Coronary artery (tissue), 2 donors: ENCODE data around the gene TFF3.

Source experiments
- DNase-seq: peaks from one replicate; pipeline ENCODE4 v3.0.0-alpha.2; 2017; ENCODE audit warnings: low spot score
- H3K27ac ChIP-seq, 2 donors: fragments of 200-600 bp; sonication (generic); one replicate each; pipeline ENCODE4 v1.5.1; 2016 to 2019
- H3K4me3 ChIP-seq: fragments of 200-600 bp; sonication (generic); 2 replicates; pipeline ENCODE4 v1.5.1; 2016; ENCODE audit warnings: mild to moderate bottlenecking, moderate library complexity
- TF ChIP-seq, protein P1 (sequence below): fragments of 200-600 bp; sonication (generic); IDR thresholded peaks from one replicate; pipeline ENCODE4 v1.5.1; 2019; ENCODE audit warnings: antibody characterized with exemption

Gene TFF3

DNA sequence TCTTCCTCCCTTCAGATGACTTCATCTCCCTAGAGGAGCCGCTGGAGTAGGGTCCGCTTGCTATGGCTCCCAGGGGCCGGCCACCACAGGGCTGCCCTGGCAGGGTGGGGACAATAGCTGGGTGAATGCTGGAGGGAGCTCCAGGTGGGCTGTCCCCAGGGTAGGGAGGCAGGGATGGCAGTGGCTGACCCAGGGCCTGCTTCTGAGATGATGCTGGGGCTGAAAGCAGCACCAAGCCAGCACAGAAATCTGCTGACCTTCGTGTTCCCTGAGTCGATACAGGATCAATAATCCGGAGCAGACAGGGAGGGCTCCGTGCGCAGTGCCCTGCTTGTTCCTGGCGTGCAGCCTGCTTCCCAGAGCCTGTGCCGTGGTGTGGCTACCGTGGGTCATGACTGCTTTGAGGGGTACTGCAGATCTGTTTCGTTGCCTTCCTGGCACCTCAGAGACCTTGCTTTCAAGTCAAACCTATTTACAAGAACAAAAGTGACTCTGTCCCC is 34.0 kb downstream of the TFF3 start:
- Histone ChIP-seq H3K27ac (no peak overlapping the region), H3K4me3 (no peak overlapping the region)
- TF ChIP-seq, protein P1, sequence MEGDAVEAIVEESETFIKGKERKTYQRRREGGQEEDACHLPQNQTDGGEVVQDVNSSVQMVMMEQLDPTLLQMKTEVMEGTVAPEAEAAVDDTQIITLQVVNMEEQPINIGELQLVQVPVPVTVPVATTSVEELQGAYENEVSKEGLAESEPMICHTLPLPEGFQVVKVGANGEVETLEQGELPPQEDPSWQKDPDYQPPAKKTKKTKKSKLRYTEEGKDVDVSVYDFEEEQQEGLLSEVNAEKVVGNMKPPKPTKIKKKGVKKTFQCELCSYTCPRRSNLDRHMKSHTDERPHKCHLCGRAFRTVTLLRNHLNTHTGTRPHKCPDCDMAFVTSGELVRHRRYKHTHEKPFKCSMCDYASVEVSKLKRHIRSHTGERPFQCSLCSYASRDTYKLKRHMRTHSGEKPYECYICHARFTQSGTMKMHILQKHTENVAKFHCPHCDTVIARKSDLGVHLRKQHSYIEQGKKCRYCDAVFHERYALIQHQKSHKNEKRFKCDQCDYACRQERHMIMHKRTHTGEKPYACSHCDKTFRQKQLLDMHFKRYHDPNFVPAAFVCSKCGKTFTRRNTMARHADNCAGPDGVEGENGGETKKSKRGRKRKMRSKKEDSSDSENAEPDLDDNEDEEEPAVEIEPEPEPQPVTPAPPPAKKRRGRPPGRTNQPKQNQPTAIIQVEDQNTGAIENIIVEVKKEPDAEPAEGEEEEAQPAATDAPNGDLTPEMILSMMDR = no peak
- DNase-seq = no peak

DNA sequence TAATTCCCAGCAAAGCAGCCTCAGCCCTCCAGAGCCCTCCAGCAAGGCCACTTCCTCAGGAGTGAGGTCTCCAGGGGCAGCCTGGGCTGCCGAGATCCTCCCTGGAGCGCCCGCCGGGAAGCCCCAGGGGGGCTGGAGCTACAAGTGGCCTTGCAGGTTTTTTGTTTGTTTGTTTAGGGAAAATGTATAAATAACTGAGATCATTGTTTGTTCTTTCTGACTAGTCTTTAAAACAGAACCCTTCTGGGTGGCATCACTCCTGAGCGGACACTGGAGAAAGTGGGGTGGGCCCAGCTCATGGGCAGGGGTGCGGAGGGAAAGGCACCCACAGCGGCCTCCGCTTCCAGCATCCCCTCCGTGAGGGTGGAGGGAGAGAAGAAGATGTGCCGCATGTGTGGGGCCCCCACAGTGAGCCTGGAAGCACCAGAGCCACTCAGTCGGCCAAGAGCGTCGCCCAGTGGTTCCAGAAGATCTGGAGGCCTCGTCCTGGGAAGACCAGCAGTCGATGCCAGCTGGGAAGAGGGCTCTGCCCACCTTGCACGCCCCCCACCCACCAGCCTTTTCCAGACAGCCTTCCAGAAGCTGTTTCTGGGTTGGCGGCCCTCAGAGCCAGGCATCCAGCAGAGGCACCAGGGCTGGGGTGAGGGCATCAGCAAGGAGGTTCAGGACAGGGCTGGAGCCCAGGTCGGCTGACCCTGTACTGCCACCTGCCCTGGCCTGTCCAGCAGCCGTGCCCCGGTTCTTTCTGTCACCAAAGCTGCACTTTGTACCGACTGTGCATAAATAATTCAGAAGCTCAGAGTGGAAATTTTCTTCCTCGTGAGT is 34.6 kb downstream of the TFF3 start:
- DNase-seq = no peak
- no peak overlapping the region for H3K27ac ChIP-seq
- no peak overlapping the region for H3K4me3 ChIP-seq
- TF ChIP-seq, protein P1 = no peak

DNA sequence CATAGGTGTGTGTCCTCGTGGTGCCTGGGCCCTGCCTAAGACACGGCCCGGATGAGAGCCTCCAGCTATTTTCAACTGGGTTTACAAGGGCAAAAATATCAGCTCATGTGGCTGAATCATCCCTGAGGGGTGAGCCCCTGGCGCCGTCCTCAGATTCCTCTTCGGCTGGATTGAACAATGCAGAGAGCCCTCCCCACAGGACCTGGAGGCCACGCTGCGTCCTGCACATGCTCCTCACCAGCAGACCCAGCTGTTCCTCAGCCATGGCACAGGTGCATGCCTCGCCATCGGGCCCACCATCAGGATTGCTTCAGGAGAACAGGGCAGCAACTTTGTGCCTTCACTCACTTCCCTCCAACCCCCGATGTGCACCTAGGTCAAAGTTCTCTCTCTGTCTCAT is 35.3 kb downstream of the TFF3 start:
- TF ChIP-seq, protein P1 = no peak
- H3K27ac ChIP-seq = no peak overlapping the region
- no peak overlapping the region for H3K4me3 ChIP-seq
- no peak for DNase-seq

DNA sequence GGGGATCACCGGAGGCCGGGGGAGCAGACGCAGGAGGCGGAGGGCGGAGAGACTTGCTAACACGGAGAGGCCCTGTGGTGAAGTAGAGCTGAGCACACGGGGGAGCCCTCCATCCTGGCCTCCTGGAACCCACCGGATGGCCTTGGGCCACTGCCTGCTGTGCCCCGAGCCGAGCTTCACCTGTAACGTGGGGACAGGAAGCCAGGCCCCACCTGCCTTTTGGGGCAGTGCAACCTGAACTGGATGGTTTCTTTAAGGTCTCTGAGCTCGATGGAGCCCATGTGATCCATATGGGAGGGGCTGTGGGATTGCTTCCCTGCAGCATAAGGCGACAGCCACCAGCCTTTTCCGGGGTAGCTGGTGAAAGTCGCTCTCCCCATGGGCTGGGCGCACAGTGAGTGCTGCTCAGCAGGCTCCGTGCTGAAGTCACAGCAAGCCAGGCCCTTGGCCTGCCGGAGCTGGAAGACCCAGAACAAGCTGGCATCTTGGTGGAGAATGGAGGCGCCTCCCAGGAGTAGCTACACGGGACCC is 35.8 kb downstream of the TFF3 start:
- no peak overlapping the region for H3K4me3 ChIP-seq
- DNase-seq = no peak
- TF ChIP-seq, protein P1 = no peak
- H3K27ac ChIP-seq = no peak overlapping the region

DNA sequence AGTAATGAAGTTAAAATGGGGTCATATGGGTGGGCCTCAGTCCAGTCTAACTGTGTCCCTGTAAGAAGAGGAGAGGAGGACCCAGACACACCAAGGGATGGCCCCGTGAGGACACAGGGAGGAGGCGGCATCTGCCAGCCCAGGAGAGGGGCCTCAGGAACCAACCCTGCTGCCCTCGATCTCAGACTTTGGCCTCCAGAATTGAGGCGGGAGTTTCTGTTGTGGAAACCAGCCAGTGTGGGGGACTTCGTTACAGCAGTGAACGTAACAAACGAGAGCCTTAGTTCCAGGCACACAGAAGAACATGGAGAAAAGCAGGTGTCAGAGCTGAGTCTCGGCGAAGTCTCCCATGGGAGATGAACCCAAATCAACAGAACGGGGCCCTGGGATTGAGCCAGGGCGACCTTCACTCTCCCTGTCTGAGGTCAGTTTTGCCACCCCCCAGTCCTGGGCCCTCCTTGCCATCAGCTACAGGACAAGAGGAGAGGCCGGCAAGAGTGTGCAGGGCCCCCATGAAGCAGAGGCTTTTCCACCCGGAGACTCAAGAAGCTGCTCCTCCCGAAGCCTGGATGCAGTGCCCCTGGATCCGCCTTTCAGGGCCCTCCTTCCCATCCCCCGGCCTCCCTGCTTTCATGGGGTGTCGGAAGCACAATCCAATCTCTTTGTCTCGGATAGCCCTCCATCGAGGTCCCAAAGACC is 36.6 kb downstream of the TFF3 start:
- DNase-seq = no peak
- H3K27ac ChIP-seq = no peak overlapping the region
- TF ChIP-seq, protein P1 = no peak
- no peak overlapping the region for H3K4me3 ChIP-seq

DNA sequence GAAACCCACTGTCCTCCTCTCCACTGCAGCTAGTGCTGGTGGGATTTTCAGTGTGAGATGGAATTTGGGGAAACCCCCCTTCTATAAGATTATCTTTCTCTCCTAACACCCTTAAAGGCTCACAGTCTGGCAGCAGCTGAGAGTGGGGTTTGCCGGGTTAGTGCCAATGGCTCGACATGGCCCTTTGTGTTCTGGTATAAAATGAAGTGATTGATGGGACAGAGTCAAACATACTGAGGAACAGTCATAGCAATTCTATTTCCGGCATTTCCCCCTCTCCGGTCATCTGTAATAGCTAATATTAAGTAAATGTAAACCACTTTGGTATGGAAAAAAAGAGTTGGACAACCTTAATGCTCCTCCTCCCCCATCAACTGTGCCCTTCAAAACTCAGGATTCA is 37.6 kb downstream of the TFF3 start:
- H3K27ac ChIP-seq = no peak overlapping the region
- TF ChIP-seq, protein P1 = no peak
- no peak for DNase-seq
- H3K4me3 ChIP-seq = no peak overlapping the region
